Tongue (tissue), 2 donors: ENCODE measurements around the gene MCRIP2. TPM values are rescaled to one million over a fixed set of nuclear protein-coding genes. Genes with fewer than 3 reads are reported as not detected.
"Not testable (repeated sequence)": the region's sequence is repeated elsewhere in the genome, so short reads cannot be mapped to it uniquely, and the experiment has no call there.

Source experiments
- DNase-seq: peaks from one replicate; pipeline ENCODE4 v3.0.0-alpha.2; 2015
- total RNA-seq: library from RNA; depleted of rRNA; stranded (reverse); fragments of >200 nt; gene quantifications from one replicate; pipeline ENCODE4 v1.2.3, GENCODE V29; 2014

Gene MCRIP2
- total RNA-seq: 19.7 TPM

- DNase-seq: peak; percentile 72
Observed at GRCh38 chr16:641326-642188, at the start of gene MCRIP2. MCRIP2 (plus strand) TSS chr16:641828; CDS start chr16:641992, 164 bp downstream.

- no peak for DNase-seq
Observed at GRCh38 chr16:591892-592517, 49.6 kb upstream of the MCRIP2 start.

GRCh38 chr16:592518-593306 is 48.9 kb upstream of the MCRIP2 start:
- DNase-seq: peak; percentile 55

- DNase-seq: no peak
Observed at GRCh38 chr16:593406-593805, 48.2 kb upstream of the MCRIP2 start.

GRCh38 chr16:593807-594206 is 47.8 kb upstream of the MCRIP2 start:
- DNase-seq: no peak

- no peak for DNase-seq
Observed at GRCh38 chr16:595094-595528, 46.5 kb upstream of the MCRIP2 start.

- DNase-seq: no peak
Observed at GRCh38 chr16:595942-596735, 45.5 kb upstream of the MCRIP2 start.

GRCh38 chr16:596736-597060 is 44.9 kb upstream of the MCRIP2 start:
- no peak for DNase-seq

- DNase-seq: not testable (repeated sequence)
Observed at GRCh38 chr16:597655-598054, 44.0 kb upstream of the MCRIP2 start.

- DNase-seq: no peak
Observed at GRCh38 chr16:598823-599739, 42.5 kb upstream of the MCRIP2 start.

- DNase-seq: no peak
Observed at GRCh38 chr16:600781-601180, 40.8 kb upstream of the MCRIP2 start.

GRCh38 chr16:603933-604332 is 37.7 kb upstream of the MCRIP2 start:
- DNase-seq: no peak

- no peak for DNase-seq
Observed at GRCh38 chr16:606656-607307, 34.8 kb upstream of the MCRIP2 start.

GRCh38 chr16:608019-608418 is 33.6 kb upstream of the MCRIP2 start:
- no peak for DNase-seq

- DNase-seq: no peak
Observed at GRCh38 chr16:609316-609715, 32.3 kb upstream of the MCRIP2 start.

- no peak for DNase-seq
Observed at GRCh38 chr16:609984-610383, 31.6 kb upstream of the MCRIP2 start.

GRCh38 chr16:610513-611381 is 30.9 kb upstream of the MCRIP2 start:
- peak; percentile 28 for DNase-seq

- DNase-seq: no peak
Observed at GRCh38 chr16:615122-615521, 26.5 kb upstream of the MCRIP2 start.
